Anterior cingulate cortex (tissue), 58 donors: ENCODE measurements around the gene NOS2.

Experiments
- DNase-seq, 58 donors: peaks; one replicate each; lab custom pipeline; 2025; lab: John Stamatoyannopoulos, UW

NOS2 gene

DNA sequence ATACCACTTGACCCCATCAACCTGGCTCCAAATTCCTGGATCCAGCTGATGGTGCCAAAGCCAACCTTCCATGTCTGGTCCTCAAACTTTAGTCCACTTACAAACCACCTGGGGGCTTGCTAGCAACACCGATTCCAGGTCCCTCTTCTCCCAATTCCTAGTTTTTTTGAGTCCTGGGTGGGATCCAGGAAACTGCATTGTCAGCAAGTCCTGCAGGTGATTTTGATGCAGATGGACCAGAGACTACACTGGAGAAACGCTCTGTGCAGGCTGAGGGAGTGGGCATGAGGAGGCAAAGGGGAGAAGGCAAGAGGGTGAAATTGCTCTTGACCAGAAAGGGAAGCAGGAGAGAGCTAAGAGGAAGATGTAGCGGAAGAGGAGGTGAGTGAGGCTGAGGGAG, 21.0 kb upstream of the NOS2 start:
- DNase-seq = no peak

DNA sequence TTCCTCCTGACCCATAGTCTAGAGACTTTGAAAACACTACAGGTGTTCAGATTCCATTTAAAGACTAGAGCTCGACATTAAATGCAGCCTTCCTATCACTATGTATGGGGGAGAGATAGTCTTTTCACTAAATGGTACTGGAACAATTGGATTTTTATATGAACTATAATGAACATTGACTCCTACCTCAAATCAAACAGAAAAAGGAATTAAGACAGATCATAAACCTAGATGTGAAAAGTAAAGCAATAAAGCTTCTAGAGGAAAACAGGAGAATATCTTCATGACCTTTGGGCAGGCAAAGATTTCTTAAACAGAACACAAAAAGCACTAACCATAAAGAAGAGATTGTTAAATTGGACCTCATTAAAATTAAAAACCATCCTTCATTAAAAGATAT, 18.8 kb upstream of the NOS2 start:
- DNase-seq = no peak

DNA sequence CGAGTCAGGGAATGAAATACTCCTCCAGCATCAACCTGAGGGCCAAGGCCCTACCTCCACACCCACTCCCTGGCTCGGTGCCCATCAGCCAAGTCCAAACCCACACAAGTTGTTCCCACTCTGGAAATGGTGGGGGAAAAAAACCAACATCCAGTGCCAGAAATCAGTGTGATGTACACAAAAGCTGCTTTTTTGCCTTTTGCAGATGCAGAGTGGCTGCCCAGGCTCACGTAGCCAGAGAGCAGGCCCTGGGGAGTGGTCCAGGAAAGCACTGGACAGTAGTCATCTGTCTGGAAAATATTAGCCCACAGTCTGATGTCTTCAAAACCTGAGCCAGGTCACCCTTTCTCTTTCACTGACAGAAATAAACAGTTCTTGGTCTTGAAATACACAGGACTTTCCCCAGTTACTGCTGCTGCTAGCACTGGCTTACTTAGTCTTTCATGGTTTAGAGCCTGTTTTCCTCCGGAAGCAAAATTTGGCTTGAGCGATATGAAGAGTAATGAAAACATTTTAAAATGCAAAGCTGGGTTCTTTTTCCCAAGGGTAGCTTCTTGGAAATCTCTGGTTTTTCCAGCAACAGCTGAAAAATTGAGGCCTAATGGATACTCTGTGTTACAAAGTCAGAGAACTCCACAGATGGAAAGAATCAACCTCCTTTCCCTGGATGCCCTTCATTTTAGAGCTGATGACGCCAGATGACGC, 18.2 kb upstream of the NOS2 start:
- DNase-seq = peak in 8 of 58 donors; percentile 2 to 26 (median 16)

DNA sequence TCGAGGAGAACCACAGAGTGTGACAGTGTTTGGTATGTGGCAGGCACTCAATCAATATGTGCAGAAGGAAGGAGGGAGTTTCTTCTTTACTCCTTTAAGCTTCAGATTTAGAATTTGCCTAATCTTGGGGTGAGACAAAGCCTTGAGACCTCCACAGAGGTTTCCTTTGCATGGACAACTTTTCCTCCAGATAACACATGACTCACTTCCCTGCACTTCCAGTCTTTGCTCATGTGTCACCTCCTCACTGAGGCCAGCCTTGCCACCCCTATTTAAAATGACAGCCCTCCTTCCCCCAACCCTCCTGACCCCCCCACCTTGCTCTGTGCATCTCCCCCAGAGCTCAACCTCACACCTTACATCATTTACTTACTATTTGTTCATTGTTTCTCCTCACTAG, 17.4 kb upstream of the NOS2 start:
- no peak for DNase-seq

DNA sequence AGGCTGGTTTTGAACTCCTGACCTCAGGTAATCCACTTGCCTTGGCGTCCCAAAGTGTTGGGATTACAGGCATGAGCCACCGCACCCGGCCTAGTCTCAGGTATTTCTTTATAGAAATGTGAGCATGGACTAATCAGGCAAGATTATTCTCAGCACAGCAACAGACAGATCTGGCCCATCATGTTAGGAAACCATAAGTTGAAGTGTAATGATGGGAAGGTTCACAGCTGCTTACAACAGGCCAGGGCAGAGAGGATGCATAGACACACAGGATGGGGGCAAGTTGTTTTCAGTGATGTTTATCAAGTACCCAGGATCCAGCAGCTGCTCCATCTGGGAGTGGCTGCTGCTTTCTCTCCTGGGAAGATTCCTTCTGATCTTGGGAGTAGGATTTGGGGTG, 16.6 kb upstream of the NOS2 start:
- DNase-seq = no peak

DNA sequence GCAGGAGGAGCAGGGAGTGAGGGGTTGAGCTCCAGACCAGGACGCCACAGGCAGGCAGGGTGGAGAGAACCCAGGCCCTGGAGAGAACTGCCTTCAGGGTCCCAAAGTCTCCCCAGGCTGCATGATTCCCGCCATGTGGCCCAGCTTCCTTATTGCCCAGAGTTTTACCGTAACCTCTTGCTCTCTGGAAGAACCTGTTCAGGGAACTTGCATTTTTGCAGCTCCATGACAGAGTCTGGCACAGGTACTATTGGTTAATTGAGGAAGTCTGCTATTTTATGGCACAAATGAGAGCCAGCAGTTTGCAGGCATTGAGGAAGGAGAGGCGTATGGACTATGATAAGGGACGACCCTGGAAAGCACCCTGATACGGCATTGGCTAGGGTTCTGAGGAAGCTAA, 11.6 kb upstream of the NOS2 start:
- DNase-seq = no peak

DNA sequence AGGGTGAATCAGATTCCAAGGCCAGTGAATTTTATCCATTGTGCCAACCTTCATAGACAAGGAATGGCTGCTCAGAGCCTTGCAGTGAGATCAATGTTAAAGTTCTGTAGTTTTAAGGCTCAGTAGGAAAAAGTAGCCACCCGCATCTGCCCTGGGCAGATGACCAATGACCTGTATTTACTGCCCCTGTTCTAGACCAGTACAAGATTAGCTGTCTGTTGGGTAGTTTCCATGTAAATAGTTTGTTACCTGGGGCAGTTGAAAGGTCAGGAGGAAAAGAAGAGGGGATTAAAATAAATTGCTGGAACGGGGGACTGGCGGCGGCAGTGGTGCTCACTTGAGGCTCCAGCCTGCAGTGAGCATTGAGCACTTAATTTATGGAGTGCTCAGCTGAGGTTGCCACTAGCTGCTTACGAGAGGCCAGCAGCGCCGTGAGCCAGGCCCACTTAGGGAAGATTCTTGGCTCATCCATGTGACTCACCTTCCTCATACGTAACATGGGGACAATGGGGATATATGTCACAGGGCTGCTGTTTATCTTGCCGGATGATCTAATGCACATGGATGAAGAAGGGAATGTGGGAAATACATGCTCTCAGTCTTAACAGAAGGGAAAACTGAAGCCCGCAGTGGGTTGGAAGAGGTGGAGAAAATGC, 10.7 kb upstream of the NOS2 start:
- no peak for DNase-seq

DNA sequence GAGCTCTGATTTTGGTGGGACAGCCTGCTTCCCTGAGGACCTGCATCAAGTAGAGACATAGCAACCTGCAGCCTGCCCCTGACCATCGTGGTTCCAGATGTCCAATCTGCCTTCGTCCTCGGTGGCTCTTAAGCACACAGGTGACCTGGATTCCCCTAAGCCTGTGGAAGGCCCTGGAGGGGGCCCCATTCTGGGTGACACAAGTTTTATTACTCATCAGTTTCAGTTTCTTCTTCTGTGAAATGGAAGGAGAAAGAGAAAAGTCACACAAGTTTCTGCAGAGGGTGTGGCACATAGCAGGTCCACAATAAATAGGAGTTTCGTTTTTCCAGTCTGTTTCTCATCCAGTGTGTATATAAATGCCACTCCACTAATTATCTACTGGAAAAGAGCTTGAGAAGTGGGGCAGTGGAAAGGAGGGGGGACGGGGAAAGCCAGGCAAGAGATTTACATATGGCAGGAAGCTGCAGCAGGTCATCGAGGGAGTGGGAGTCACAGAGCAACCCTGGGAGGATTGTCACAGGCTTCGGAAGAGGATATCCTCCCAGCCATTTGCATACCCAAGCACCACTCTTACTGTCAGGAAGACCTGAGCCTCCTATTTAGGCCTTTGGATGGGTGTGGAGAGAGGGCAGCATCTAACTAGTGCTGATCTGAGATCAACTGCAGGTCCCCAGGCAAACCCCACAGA, 10.0 kb upstream of the NOS2 start:
- no peak for DNase-seq

DNA sequence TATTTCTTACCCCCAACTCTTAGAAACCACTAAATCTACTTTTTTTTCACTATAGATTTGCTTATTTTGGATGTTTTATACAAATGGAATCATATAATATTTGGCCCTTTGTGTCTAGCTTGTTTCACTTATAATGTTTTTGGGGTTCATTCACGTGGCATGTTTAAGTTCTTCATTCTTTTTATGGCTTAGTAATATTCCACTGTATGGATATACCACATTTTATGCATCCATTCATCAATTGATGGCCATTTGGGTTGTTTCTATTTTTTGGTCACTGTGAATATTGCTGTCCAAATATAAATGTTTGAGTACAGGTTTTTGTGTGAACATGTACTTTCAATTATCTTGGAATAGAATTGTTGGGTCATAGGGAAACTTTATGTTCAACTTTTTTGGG, 9.2 kb upstream of the NOS2 start:
- no peak for DNase-seq

DNA sequence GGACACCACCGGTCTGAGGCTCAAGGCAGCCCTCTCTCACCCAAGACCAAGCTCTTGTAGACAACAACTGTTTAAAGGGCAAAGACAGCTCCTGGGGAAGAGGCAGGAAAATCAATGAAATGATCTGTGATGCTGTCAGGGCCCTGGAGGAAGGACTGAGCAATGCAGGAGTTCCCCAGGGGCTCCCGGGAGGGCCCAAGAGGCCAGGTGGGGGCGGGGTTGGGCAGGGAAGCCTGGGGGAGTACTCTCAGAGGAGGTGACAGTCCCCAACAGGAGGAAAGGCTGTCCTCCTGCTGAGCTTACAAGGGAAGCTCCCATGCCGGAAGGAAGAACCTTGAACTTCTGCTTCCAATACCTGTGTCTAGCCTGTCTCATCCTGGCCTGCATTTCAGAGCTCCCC, 8.3 kb upstream of the NOS2 start:
- no peak for DNase-seq

DNA sequence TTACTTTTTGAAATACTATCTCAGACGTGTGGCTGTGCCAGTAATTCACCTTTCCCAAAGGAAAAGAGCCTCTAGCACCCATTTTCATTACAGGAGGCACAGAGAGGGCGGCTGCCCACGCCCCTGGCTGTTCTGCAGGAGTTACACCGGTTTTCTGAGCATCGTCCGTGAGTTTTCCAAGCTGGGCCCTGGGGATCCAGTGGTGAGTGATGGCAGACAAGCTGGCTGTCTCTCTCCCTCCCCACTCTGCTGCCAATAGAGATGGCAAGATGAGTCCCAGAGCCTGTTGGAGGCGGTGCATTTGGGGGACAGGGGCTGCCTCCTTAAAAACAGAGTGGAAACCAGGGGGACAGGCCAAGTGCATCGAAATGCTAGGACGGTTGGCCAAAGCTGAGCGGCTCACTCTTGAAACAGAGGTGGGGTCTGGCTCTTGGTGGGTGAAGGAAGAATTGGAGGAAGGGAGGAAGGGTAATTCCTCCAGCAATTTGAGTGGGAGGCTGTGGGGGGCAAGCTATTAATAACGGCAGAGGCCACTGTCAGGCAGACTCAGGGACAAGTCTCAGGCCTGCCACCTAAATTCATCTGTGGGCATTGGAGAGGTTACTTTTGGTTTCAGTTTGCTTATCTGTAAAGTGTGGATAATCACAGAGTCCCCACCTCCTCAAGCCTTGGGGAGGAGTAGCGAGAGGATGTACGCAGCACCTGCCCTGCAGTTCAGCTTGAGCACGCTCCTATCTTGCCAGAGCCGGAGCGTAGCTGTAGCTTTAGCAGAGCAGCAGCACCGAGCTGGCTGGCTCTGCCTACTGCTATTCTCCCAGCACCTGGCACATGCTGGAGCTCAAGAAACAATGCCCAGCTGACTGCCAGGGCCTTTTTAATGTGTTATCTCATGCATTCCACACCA, 7.5 kb upstream of the NOS2 start:
- peak in 15 of 58 donors; percentile 2 to 25 (median 9) for DNase-seq

DNA sequence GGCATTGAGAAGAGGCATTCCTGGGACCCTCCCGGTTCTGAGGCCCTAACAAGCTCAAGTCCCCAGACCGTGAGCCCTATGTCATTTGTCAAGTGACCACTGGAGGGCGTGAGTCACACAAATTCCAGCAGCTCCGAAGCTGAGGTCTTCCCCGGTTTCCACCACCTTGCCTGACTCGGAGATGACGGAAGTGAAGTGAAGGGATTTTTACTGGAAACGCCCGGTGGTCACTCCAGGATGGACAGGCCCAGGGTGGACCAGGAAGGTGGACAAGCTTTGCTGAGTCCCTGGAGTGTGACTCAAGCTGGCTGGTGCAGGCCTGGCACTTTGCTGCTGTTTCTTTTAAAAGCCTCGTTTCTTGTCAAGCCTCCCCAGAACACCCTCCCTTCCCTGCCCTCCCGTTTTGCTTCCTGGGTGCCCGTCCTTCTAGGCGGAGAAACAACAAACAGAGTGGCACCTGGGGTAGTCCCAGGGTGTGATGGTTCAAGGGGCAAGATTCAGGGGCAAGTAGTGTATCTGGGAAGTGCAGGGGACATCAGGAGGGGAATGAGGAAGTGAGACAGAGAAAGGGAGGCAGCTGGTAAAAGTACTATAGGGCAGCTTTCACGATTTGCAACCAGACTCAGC, 5.3 kb upstream of the NOS2 start:
- peak in 56 of 58 donors; percentile 30 to 88 (median 66) for DNase-seq

DNA sequence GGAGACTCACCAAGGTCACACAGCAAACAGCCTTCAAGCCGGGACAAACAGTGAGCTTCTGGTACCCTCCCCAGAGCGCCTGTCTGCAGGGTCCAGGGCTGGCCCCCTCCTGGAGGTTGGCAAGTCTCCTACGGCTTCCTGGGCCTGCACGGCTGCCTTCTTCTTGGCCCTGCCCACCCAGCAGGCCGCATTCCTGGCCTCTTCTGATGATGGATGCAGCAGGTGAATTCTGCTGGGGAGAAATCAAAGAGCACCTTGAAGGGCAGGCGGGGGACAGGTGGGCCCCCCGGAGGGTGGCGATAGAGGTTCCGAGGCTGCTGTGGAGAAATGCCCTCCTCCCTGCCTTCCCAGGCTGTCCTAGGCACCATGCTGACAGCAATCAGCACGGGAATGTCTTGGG, 3.8 kb upstream of the NOS2 start:
- DNase-seq = no peak

DNA sequence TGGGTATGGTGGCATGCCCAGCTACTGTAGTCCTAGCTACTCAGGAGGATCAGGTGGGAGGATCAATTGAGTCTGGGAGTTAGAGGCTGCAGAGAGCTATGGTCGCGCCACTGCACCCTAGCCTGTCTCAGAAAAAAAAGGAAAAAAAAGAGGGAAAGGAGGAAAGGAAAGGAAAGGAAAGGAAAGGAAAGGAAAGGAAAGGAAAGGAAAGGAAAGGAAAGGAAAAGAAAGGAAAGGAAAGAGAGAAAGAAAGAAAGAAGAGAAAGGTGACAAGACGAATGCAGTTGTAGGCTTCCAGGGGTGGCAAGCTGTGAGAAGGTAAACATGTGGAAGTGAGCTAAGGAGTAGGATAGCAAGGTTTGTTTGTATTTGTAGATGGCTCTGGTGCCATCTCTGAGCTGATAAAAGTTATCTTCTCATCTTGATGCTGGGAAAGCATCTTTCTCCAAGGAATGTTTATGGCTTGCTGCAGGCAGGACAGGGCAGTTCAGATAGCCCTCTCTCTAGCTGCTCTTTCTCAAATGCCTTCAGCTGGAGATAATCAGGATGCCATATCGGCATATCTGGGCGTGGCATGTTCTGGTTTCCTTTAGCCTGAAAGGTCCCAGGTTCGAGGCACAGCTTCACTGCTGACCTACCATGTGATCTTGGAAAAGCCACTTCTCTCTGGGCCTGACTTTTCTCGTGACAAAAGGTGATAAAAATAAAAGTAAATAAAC, 2.8 kb upstream of the NOS2 start:
- no peak for DNase-seq

DNA sequence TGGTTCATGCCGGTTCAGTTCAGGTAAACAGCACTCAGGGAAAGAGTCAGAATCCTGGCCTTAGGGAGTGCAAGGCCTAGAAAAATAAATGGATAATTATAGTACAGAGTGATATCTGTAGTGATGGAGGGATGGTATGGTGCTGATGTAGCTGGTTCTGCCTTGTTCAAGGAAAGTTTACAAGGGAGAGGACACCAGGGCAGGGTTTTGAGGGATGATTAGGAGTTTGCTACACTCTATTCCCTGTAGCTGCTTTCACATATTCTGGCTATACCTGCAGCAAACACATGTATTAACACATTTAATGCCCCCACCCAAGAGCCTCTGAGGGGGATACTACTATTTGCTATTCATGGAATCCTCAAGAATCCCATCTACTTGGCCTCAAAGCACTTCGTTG, 1.7 kb upstream of the NOS2 start:
- no peak for DNase-seq

DNA sequence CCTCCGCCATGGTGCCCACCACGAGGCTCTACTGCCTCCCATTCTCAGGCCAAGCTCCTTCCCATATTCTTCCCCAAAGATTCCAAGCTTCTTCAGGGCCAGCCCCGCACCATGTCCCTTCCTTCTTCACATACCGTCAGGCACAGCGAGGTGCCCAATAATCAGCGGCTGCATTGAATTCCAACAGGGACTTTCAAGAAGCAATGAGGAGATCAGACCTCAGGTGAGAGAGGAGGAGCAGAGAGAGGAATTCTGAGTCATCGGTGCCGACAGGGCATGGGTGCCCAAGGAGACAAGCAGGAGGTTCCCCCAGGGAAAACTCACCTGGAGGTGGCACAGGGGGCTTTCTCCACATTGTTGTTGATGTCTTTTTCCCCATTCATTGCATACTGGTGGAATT, 2.0 kb downstream of the NOS2 start:
- DNase-seq = no peak

DNA sequence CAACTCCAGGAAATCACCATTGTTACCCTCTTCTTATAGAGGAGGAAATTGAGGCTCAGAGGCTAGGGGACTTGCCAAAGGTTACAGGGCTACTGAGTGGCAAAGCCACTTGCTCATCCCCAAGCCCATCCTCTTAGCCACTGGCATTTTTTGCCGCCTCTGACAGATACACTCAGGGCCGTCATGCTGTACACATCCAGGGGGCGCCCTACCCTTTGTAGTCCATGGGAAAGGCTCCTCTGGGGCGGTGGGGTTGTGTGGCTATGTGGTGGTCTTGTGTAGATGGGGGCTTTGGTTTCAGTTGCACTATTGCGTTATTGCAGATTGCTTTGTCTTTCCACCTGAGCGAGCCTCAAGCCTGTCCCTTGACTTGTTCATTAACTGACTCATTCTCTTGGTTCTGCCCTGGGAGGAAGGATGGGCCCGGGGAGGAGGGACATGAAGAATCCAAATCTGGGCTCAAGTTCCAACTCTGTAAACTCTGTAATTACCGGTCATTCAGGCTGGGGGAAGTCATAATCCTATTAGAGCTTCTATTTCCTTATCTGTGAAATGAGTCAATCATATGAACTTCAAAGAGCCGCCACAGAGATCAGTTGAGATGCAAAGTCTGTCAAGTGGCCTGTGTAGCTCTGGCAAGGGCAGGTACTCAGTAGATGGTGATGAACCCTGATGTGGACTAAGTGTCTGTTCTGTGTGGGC, 2.8 kb downstream of the NOS2 start:
- no peak for DNase-seq

DNA sequence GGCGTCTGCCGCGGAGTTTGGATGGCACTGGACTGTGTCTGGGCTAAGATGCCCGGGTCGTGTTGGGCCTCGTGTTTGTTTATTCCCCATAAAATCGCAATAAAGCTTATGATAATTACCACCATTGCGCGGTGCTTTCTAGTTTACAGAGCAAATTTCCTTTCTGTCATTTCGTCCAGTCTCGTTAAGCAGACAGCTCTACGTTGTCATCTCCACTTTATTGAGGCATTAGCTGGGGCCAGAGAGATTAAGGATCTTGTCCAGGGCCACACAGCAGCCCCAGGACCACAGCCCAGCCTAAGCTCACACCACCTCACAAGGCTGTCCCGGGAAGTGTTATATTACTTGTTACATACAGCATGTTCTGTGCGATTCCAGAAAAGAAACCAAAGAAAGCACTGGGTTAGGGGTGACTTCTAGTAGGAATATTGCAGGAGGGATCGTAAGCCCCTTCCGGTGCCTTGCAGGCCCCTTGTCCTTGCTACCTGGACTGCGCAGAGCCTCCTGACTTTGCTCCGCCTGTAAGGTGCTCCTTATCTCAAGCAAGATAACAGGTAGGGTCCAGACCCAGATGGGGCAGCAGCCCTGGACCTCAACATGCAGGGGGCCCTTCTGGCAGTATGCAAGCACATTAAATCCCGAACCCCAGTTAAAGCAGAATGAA, 6.3 kb downstream of the NOS2 start:
- DNase-seq = no peak
